Adrenal gland (tissue), 12 donors: ENCODE measurements around the gene DMRT3. TPM values are rescaled to one million over a fixed set of nuclear protein-coding genes. Genes with fewer than 3 reads are reported as not detected.
A peak's percentile ranks its signal among the peaks of the same experiment; 100 is the strongest.
"Not testable (repeated sequence)": the region's sequence is repeated elsewhere in the genome, so short reads cannot be mapped to it uniquely, and the experiment has no call there.

ENCODE experiments used
- DNase-seq, 7 donors: peaks; one replicate each; pipeline ENCODE4 v3.0.0-alpha.2; 2019 to 2020
- H3K27ac ChIP-seq, 5 donors: fragments of 200-600 bp; sonication (generic) in 4 of 5; 1 replicate in 3 of 5; 2 replicates in 2 of 5; pipeline versions ENCODE4 v1.5.1 to v1.8.0; 2016 to 2020; ENCODE audit warnings: mild to moderate bottlenecking in 1 of 5
- H3K27me3 ChIP-seq: fragments of 200-600 bp; 2 replicates; pipeline ENCODE4 v1.8.0; 2021
- H3K36me3 ChIP-seq, 2 donors: fragments of 200-600 bp; replicated peaks in 1 of 2; 1 replicate in 1 of 2; 2 replicates in 1 of 2; pipeline versions ENCODE4 v1.5.1 to v1.8.0; 2018 to 2022
- H3K4me1 ChIP-seq, 2 donors: fragments of 200-600 bp; replicated peaks in 1 of 2; 1 replicate in 1 of 2; 2 replicates in 1 of 2; pipeline versions ENCODE4 v1.5.1 to v1.8.0; 2018 to 2021
- H3K4me3 ChIP-seq, 4 donors: fragments of 200-600 bp; sonication (generic) in 3 of 4; one replicate each; pipeline ENCODE4 v1.5.1; 2016 to 2018
- H3K9me3 ChIP-seq, 3 donors: fragments of 200-600 bp; sonication (generic) in 1 of 3; replicated peaks in 1 of 3; 1 replicate in 2 of 3; 2 replicates in 1 of 3; pipeline versions ENCODE4 v1.5.1 to v1.8.0; 2016 to 2021
- POLR2A ChIP-seq, 2 donors: fragments of 450-650 bp; IDR thresholded peaks; one replicate each; pipeline ENCODE4 v1.6.1; 2017; ENCODE audit warnings: antibody characterized with exemption in 2 of 2, mild to moderate bottlenecking in 2 of 2, moderate library complexity in 1 of 2
- WGBS, 4 donors: extraction: QIAGEN DNeasy Blood & Tissue Kit in 2 of 4; methylation state at CpG; one replicate each; pipeline versions ENCODE4 v1.1.5 to v1.1.7; 2013 to 2017; 5-methylcytosine and 5-hydroxymethylcytosine counted together
- intact Hi-C, 2 donors: fragments of 100-400 bp; cut with DNase I; formaldehyde crosslinking; loops; one replicate each; pipeline versions ENCODE4 v1.14.1 to v1.15.0; 2022 to 2023
- polyA plus RNA-seq, 3 donors: library from polyadenylated mRNA; stranded (reverse); fragments of 200-250 nt in 2 of 3; fragments of 350-450 nt in 1 of 3; fragmentation: Illumina TruSeq in 1 of 3; extraction: RNeasy Lipid Tissue Mini Kit (QIAGEN cat#74804) in 1 of 3; gene quantifications; one replicate each; pipeline ENCODE4 v1.2.3, GENCODE V29; 2013 to 2014
- total RNA-seq, 9 donors: library from RNA; depleted of rRNA in 4 of 9; stranded (reverse); fragments of >200 nt in 4 of 9; fragments of 120-200 nt in 1 of 9; fragmentation: NEBNext Ultra II Directional in 1 of 9; extraction: Animal tissue kit (Norgen Biotek cat#: 25700) in 1 of 9; gene quantifications; one replicate each; pipeline versions ENCODE4 v1.1.0 to v1.2.4, GENCODE V29; 2013 to 2023
- TF ChIP-seq, protein P1 (sequence below), 6 experiments: fragments of 450-650 bp in 4 of 6; fragments of 200-600 bp in 2 of 6; sonication (generic) in 1 of 6; IDR thresholded peaks; 1 replicate in 5 of 6; 2 replicates in 1 of 6; pipeline versions ENCODE4 v1.5.1 to v1.8.0; 2016 to 2021; ENCODE audit warnings: antibody characterized with exemption in 6 of 6, mild to moderate bottlenecking in 2 of 6, moderate library complexity in 1 of 6
- donor health status: healthy with polysubstance abuse.
- donor health status: Bipolar disorder and iron deficiency.
- donor health status: DM: yes; HTN: yes; CAD: no.
- donor health status: DM: no; HTN: no; CAD: no.
- donor health status: DM: no; HTN: no; CAD: no.
- donor health status: DM: yes; HTN: yes; CAD: no.

Gene DMRT3
- total and polyA plus RNA-seq, 12 donors, result 0.07 TPM; not detected in 11

- no peak overlapping the region for H3K4me3 ChIP-seq
- no peaks in the 10 kb centered on the region for H3K9me3 ChIP-seq
- H3K27ac ChIP-seq, result no peak overlapping the region
- H3K27me3 ChIP-seq, result no peaks in the 10 kb centered on the region
- TF ChIP-seq, protein P1, sequence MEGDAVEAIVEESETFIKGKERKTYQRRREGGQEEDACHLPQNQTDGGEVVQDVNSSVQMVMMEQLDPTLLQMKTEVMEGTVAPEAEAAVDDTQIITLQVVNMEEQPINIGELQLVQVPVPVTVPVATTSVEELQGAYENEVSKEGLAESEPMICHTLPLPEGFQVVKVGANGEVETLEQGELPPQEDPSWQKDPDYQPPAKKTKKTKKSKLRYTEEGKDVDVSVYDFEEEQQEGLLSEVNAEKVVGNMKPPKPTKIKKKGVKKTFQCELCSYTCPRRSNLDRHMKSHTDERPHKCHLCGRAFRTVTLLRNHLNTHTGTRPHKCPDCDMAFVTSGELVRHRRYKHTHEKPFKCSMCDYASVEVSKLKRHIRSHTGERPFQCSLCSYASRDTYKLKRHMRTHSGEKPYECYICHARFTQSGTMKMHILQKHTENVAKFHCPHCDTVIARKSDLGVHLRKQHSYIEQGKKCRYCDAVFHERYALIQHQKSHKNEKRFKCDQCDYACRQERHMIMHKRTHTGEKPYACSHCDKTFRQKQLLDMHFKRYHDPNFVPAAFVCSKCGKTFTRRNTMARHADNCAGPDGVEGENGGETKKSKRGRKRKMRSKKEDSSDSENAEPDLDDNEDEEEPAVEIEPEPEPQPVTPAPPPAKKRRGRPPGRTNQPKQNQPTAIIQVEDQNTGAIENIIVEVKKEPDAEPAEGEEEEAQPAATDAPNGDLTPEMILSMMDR (IDR thresholded peaks at IDR 0.05), result no peak
- no peak for TF ChIP-seq POLR2A (IDR thresholded peaks at IDR 0.05)
- intact Hi-C loops, result no loop called here
- H3K4me1 ChIP-seq, result no peaks in the 10 kb centered on the region
- DNase-seq, result no peak
- 26 to 37% (median 30%) methylated on average over 3 of the region's 3 CpGs for WGBS, 4 donors
- no peaks in the 10 kb centered on the region for H3K36me3 ChIP-seq
These were observed 19.3 kb downstream of the DMRT3 start for GRCh38 chr9:995781-996180.

DNA sequence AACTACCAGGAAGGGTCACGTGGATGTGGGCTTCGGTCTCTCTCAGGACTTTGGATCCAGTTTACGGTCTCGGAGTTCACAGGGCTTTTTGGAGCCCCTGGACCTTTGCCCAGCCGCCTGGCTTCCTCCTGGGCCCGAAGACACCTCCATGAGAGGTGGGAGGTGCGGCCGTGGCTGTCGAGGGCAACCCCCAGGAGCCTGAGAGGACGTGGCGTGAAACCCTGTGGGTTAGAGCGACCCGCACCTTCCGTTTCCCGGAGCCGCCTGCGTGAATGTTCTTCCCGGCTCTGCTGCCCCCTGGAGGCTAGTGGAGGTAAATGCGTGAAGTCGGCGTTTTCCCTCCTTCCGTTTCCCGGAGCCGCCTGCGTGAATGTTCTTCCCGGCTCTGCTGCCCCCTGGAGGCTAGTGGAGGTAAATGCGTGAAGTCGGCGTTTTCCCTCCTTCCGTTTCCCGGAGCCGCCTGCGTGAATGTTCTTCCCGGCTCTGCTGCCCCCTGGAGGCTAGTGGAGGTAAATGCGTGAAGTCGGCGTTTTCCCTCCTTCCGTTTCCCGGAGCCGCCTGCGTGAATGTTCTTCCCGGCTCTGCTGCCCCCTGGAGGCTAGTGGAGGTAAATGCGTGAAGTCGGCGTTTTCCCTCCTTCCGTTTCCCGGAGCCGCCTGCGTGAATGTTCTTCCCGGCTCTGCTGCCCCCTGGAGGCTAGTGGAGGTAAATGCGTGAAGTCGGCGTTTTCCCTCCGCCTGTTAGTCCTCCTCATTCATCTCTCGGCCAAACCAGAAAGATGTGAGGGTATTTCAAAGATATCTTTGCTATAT is 22.1 kb downstream of the DMRT3 start:
- DNase-seq, H3K36me3 ChIP-seq, intact Hi-C loops, H3K4me3 ChIP-seq, H3K4me1 ChIP-seq, H3K27ac ChIP-seq, H3K9me3 ChIP-seq, H3K27me3 ChIP-seq: not testable (repeated sequence)
- TF ChIP-seq, protein P1 (IDR thresholded peaks at IDR 0.05), result peak in 3 of 6 experiments; percentile 6 to 29 (median 7)
- 73 to 85% (median 78%) methylated on average over 10 to 26 of the region's 55 CpGs for WGBS, 4 donors

DNA sequence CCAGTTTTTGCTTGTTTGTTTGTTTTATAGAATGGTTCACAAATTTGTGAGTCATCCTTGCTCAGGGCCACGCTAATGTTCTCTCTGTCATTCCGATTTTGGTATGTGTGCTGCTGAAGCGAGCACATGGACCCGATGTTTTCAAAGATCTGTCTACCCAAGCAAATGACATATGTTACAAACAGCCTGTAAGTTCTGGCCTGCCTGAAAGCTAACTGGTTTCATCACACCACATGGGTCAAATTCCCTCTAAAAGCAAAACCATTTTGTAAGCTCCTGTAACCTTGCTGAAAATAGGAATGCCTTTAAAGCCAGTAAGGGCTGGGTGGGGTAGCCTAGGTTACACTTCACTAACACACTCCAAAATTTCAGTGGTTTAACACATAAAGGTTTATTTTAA is 25.4 kb downstream of the DMRT3 start:
- DNase-seq, result no peak
- WGBS, 4 donors, result 41 to 66% (median 42%) methylated on average over 4 of the region's 4 CpGs
- H3K4me3 ChIP-seq, result no peak overlapping the region
- intact Hi-C loops, result loop anchor here (5.0 to 10.0 kb wide), 2 partner anchors 95 to 387 kb away; no protein-coding TSS in a partner anchor
- TF ChIP-seq, protein P1 (IDR thresholded peaks at IDR 0.05), result no peak
- no peak for TF ChIP-seq POLR2A (IDR thresholded peaks at IDR 0.05)
- no peak overlapping the region for H3K27ac ChIP-seq
- H3K27me3 ChIP-seq, result peaks cover 5% of the 10 kb centered on the region
- no peaks in the 10 kb centered on the region for H3K36me3 ChIP-seq
- H3K4me1 ChIP-seq, result peaks cover 0 to 2% of the 10 kb centered on the region in 2 donors
- H3K9me3 ChIP-seq, result no peaks in the 10 kb centered on the region

DNA sequence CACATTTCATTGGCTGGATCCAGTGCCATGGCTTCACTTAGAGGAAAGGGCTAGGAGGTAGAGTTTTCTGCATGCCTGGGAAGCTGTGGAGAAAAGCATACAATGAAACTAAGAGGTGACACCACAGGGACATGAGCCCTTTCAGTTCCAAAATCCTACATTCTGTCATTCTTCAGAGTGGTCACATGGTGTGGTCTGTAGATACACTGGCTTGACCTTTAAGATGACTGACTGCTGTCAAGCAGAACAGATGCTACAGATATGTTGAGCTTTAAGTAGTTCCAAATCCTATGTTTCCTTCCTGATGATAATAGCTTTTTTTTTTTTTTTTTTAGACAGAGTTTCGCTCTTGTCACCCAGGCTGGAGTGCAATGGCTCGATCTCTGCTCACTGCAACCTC is 26.2 kb downstream of the DMRT3 start:
- Histone ChIP-seq H3K4me3 (no peak overlapping the region), H3K27me3 (peaks cover 5% of the 10 kb centered on the region), H3K9me3 (no peaks in the 10 kb centered on the region), H3K27ac (no peak overlapping the region), H3K36me3 (no peaks in the 10 kb centered on the region), H3K4me1 (peaks cover 0 to 2% of the 10 kb centered on the region in 2 donors)
- TF ChIP-seq, protein P1 (IDR thresholded peaks at IDR 0.05), result no peak
- TF ChIP-seq POLR2A (IDR thresholded peaks at IDR 0.05), result no peak
- no peak for DNase-seq
- 84 to 92% (median 88%) methylated on average over 2 of the region's 2 CpGs for WGBS, 4 donors
- intact Hi-C loops, result loop anchor here (5.0 to 10.0 kb wide), 2 partner anchors 95 to 388 kb away; no protein-coding TSS in a partner anchor
